Breast epithelium (tissue), 4 donors: ENCODE data around the gene VWC2. TPM values are rescaled to one million over a fixed set of nuclear protein-coding genes. Genes with fewer than 3 reads are reported as not detected.

Experiments
- DNase-seq, 2 donors: peaks; one replicate each; pipeline ENCODE4 v3.0.0-alpha.2; 2019; ENCODE audit warnings: low spot score in 2 of 2
- H3K27ac ChIP-seq, 2 donors: fragments of 200-600 bp; sonication (generic) in 1 of 2; one replicate each; pipeline ENCODE4 v1.5.1; 2016 to 2019; ENCODE audit warnings: mild to moderate bottlenecking in 1 of 2
- H3K27me3 ChIP-seq, 2 donors: fragments of 200-600 bp; sonication (generic) in 1 of 2; one replicate each; pipeline versions ENCODE4 v1.5.1 to v1.6.0; 2017 to 2019; ENCODE audit warnings: control low read depth in 1 of 2, mild to moderate bottlenecking in 1 of 2
- H3K36me3 ChIP-seq: fragments of 200-600 bp; one replicate; pipeline ENCODE4 v1.5.1; 2019
- H3K4me1 ChIP-seq, 2 donors: fragments of 200-600 bp; sonication (generic); one replicate each; pipeline ENCODE4 v1.5.1; 2016 to 2019; ENCODE audit warnings: control low read depth in 1 of 2
- H3K4me3 ChIP-seq, 3 donors: fragments of 200-600 bp; sonication (generic); 1 replicate in 2 of 3; 2 replicates in 1 of 3; pipeline ENCODE4 v1.5.1; 2016 to 2019; ENCODE audit warnings: mild to moderate bottlenecking in 3 of 3, moderate library complexity in 2 of 3
- H3K9me3 ChIP-seq, 2 donors: fragments of 200-600 bp; sonication (generic) in 1 of 2; one replicate each; pipeline ENCODE4 v1.5.1; 2016 to 2019; ENCODE audit warnings: control low read depth in 1 of 2
- POLR2A ChIP-seq: fragments of 450-650 bp; IDR thresholded peaks from one replicate; pipeline ENCODE4 v1.6.1; 2016; ENCODE audit warnings: antibody characterized with exemption, mild to moderate bottlenecking, moderate library complexity
- POLR2AphosphoS5 ChIP-seq, 3 donors: sonication (generic); formaldehyde crosslinking; IDR thresholded peaks; one replicate each; pipeline ENCODE4 v1.6.1; 2017; ENCODE audit warnings: antibody characterized with exemption in 3 of 3
- intact Hi-C: fragments of 100-400 bp; cut with DNase I; formaldehyde crosslinking; loops from one replicate; pipeline ENCODE4 v1.15.1; 2023; ENCODE audit warnings: low total_unique reads
- total RNA-seq, 3 donors: library from RNA; depleted of rRNA; stranded (reverse); fragments of >200 nt; gene quantifications; one replicate each; pipeline ENCODE4 v1.1.0, GENCODE V29; 2016
- TF ChIP-seq, protein P1 (sequence below), 3 donors: fragments of 450-650 bp; IDR thresholded peaks; one replicate each; pipeline ENCODE4 v1.5.1; 2016 to 2017; ENCODE audit warnings: antibody characterized with exemption in 3 of 3, mild to moderate bottlenecking in 3 of 3, moderate library complexity in 3 of 3

The VWC2 gene
- total RNA-seq, 3 donors from 2014 or later: under 0.01 to 0.16 TPM; not detected in 1

DNA sequence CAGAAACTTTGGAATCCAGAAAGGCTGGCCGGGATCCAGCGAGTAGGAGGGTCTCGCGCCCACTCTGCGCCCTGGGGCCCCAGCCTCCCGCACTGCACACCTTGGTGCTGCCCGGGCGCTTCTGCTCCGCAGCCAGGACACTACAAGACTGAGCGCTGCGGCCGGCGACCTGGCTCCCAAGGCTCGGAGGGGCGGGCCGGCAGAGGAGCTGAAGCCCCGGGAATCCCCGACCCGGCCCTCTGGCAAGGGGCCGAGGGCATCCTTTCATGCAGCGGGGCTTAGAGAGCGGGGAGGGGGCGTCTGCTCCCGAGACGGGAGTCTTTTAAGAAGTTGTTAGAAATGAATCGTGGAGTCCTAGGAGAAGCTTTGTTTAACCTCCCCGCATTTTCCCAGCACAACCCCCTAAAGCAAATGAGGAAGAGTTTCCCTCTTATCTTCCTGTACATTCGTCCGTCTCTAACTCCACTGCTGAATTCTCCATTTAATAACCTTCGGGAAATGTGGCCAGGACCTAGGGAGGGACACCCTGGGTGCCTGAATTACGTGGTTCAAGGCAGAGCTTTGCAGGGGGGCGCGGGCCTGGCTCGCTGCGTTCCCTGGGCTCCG is 1.1 kb downstream of the VWC2 start:
- no peak for DNase-seq
- no peaks in the 10 kb centered on the region for H3K9me3 ChIP-seq
- peaks cover 7 to 19% of the 10 kb centered on the region in 2 donors for H3K4me1 ChIP-seq
- peaks cover 0 to 45% of the 10 kb centered on the region in 2 donors for H3K27me3 ChIP-seq
- intact Hi-C loops: no loop called here
- no peak overlapping the region for H3K27ac ChIP-seq
- no peak for TF ChIP-seq POLR2A
- TF ChIP-seq, protein P1, sequence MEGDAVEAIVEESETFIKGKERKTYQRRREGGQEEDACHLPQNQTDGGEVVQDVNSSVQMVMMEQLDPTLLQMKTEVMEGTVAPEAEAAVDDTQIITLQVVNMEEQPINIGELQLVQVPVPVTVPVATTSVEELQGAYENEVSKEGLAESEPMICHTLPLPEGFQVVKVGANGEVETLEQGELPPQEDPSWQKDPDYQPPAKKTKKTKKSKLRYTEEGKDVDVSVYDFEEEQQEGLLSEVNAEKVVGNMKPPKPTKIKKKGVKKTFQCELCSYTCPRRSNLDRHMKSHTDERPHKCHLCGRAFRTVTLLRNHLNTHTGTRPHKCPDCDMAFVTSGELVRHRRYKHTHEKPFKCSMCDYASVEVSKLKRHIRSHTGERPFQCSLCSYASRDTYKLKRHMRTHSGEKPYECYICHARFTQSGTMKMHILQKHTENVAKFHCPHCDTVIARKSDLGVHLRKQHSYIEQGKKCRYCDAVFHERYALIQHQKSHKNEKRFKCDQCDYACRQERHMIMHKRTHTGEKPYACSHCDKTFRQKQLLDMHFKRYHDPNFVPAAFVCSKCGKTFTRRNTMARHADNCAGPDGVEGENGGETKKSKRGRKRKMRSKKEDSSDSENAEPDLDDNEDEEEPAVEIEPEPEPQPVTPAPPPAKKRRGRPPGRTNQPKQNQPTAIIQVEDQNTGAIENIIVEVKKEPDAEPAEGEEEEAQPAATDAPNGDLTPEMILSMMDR (IDR thresholded peaks at IDR 0.05): no peak
- TF ChIP-seq POLR2AphosphoS5 (IDR thresholded peaks at IDR 0.05): no peak
- peak overlapping the region; percentile 47 to 65 (median 47) for H3K4me3 ChIP-seq
- H3K36me3 ChIP-seq: no peaks in the 10 kb centered on the region

DNA sequence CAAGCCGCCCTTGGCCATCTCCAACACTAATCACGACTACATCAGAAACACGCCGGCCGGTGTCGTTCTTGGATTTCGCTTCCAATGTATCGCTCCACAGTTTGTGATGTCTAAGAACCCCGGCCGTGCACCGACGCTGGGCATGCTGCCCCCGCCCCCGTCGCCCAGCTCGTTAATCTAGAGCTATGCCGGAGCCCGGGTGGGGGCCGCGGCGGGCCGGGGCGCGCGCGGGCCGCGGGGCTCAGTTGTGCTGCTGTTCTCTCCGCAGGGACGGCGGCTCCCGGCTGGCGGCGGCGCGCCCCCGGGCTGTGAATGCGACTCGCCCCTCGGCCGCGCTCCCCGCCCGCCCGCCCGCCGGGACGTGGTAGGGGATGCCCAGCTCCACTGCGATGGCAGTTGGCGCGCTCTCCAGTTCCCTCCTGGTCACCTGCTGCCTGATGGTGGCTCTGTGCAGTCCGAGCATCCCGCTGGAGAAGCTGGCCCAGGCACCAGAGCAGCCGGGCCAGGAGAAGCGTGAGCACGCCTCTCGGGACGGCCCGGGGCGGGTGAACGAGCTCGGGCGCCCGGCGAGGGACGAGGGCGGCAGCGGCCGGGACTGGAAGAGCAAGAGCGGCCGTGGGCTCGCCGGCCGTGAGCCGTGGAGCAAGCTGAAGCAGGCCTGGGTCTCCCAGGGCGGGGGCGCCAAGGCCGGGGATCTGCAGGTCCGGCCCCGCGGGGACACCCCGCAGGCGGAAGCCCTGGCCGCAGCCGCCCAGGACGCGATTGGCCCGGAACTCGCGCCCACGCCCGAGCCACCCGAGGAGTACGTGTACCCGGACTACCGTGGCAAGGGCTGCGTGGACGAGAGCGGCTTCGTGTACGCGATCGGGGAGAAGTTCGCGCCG is 1.9 kb downstream of the VWC2 start:
- no peak for TF ChIP-seq POLR2AphosphoS5 (IDR thresholded peaks at IDR 0.05)
- TF ChIP-seq POLR2A: no peak
- TF ChIP-seq, protein P1 (IDR thresholded peaks at IDR 0.05): no peak
- Histone ChIP-seq H3K36me3 (no peaks in the 10 kb centered on the region), H3K27ac (no peak overlapping the region), H3K27me3 (peaks cover 0 to 45% of the 10 kb centered on the region in 2 donors), H3K4me3 (peak overlapping the region; percentile 47 to 65 (median 47)), H3K4me1 (peaks cover 7 to 19% of the 10 kb centered on the region in 2 donors), H3K9me3 (no peaks in the 10 kb centered on the region)
- DNase-seq: no peak
- intact Hi-C loops: no loop called here

DNA sequence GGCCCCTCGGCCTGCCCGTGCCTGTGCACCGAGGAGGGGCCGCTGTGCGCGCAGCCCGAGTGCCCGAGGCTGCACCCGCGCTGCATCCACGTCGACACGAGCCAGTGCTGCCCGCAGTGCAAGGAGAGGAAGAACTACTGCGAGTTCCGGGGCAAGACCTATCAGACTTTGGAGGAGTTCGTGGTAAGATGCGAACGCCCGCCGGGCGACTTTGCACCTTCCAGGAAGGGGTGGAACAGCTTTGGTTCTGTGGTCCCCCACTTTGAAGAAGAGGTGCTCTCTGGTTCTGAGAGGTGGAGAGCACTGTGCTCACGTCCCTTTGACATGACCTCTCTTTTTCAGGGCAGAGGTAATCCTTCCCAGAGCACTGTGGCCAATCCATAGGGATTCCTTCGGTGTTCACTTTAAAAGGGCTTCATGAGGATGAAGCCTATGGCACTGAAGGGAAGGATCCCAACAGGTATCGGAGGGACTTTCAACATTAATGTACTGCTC is 2.6 kb downstream of the VWC2 start:
- intact Hi-C loops: no loop called here
- Histone ChIP-seq H3K36me3 (no peaks in the 10 kb centered on the region), H3K27me3 (peaks cover 0 to 45% of the 10 kb centered on the region in 2 donors), H3K4me3 (peak overlapping the region; percentile 47 to 65 (median 47)), H3K27ac (no peak overlapping the region), H3K9me3 (no peaks in the 10 kb centered on the region), H3K4me1 (peaks cover 7 to 19% of the 10 kb centered on the region in 2 donors)
- DNase-seq: no peak
- TF ChIP-seq POLR2A (no peak), POLR2AphosphoS5 (IDR thresholded peaks at IDR 0.05) (no peak)
- TF ChIP-seq, protein P1 (IDR thresholded peaks at IDR 0.05): no peak

DNA sequence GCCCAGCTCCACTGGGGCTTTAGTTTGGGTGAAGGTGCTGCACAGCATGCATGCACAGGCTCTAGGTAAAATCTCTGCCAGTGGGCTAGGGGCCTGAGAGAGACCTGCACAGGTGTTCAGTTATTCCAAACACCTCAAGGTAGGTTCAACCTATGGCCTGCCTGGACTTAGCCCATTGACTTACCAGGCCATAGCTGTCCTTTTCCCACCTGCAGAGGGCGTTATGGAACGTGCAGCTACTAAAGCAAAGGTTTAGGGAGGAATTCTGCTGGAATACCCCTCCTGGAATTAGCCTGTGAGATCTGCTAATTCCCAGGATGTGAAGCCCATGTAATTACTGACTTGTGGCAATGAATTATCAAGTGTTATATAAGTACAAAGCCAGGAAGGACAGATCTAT is 3.6 kb downstream of the VWC2 start:
- no peak overlapping the region for H3K4me3 ChIP-seq
- peaks cover 0 to 42% of the 10 kb centered on the region in 2 donors for H3K27me3 ChIP-seq
- TF ChIP-seq, protein P1 (IDR thresholded peaks at IDR 0.05): no peak
- TF ChIP-seq POLR2A: no peak
- TF ChIP-seq POLR2AphosphoS5 (IDR thresholded peaks at IDR 0.05): no peak
- intact Hi-C loops: no loop called here
- no peaks in the 10 kb centered on the region for H3K9me3 ChIP-seq
- no peaks in the 10 kb centered on the region for H3K36me3 ChIP-seq
- peaks cover 7 to 19% of the 10 kb centered on the region in 2 donors for H3K4me1 ChIP-seq
- no peak for DNase-seq
- no peak overlapping the region for H3K27ac ChIP-seq
